MM.1S (cell line): ENCODE results near the gene CSGALNACT2.

Experiments
- EZH2 ChIP-seq: fragments of 300-600 bp; sonication (generic); optimal IDR thresholded peaks from 2 replicates; pipeline ENCODE3; 2017; ENCODE audit warnings: low read depth, mild to moderate bottlenecking, antibody characterized with exemption, low read length, mixed read lengths
- EZH2phosphoT487 ChIP-seq: fragments of 300-600 bp; sonication (generic); IDR thresholded peaks from 2 replicates; pipeline ENCODE4 v1.6.1; 2018; ENCODE audit warnings: antibody characterized with exemption, low read length
- TF ChIP-seq, protein P1 (sequence below): fragments of 300-600 bp; sonication (generic); IDR thresholded peaks from 2 replicates; pipeline ENCODE4 v1.5.1; 2016; ENCODE audit warnings: antibody characterized with exemption, low read length, mixed read lengths

DNA sequence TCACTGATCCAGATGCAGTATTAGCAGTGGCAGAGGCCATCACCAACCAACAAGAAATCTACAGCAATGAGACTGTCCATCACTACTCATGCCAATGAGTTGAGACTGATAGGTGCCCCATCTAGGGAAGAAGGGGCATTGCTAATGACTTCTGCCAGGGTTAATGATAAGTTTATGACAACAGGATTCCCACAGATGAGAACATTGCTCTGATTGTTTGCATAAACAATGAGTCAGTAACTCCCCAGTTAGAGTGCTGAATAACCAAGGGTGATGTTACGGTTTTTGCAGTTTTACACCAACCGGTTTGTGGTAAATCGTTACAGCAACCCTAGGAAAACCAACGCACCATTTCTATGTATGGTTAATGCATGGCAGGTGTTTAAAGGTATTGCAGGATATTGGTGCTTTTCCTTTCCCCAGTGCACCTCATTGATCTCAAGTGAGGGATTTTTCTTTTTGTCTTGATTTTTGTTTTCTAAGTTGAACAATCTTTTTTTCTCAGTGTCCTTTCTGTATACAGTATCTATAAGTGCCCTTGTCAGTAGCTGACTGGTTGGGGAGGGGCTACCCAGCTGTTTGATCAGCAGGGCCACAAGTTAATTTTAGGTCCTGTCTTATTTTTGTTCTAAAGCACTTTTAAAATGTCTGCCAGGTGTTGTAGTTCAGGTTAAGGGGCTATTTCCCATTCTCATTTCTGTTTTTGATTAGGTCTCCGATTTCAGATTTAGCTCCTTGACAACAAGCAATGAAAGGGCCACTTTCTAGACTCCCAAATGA, 3.9 kb upstream of the CSGALNACT2 start:
- TF ChIP-seq, protein P1, sequence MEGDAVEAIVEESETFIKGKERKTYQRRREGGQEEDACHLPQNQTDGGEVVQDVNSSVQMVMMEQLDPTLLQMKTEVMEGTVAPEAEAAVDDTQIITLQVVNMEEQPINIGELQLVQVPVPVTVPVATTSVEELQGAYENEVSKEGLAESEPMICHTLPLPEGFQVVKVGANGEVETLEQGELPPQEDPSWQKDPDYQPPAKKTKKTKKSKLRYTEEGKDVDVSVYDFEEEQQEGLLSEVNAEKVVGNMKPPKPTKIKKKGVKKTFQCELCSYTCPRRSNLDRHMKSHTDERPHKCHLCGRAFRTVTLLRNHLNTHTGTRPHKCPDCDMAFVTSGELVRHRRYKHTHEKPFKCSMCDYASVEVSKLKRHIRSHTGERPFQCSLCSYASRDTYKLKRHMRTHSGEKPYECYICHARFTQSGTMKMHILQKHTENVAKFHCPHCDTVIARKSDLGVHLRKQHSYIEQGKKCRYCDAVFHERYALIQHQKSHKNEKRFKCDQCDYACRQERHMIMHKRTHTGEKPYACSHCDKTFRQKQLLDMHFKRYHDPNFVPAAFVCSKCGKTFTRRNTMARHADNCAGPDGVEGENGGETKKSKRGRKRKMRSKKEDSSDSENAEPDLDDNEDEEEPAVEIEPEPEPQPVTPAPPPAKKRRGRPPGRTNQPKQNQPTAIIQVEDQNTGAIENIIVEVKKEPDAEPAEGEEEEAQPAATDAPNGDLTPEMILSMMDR, result no peak
- TF ChIP-seq EZH2, result no peak
- TF ChIP-seq EZH2phosphoT487, result no peak
